Hippocampal formation (tissue), 2 donors: ENCODE data around the gene DOCK11.
A peak's percentile ranks its signal among the peaks of the same experiment; 100 is the strongest.

Experiments used
- DNase-seq, 2 donors: peaks; one replicate each; lab custom pipeline; 2025; lab: John Stamatoyannopoulos, UW

Gene DOCK11

GRCh38 chrX:118530219-118530911 lies 34.8 kb downstream of the DOCK11 start:
- no peak for DNase-seq

- DNase-seq = no peak
Measured at GRCh38 chrX:118534716-118535493, 39.3 kb downstream of the DOCK11 start.

- DNase-seq = no peak
Measured at GRCh38 chrX:118536204-118536603, 40.6 kb downstream of the DOCK11 start.

- DNase-seq = no peak
Measured at GRCh38 chrX:118536687-118537461, 41.3 kb downstream of the DOCK11 start.

- DNase-seq = peak in 1 of 2 donors; percentile 3
Measured at GRCh38 chrX:118538386-118538785, 42.8 kb downstream of the DOCK11 start.

- DNase-seq = no peak
Measured at GRCh38 chrX:118540342-118540741, 44.7 kb downstream of the DOCK11 start.

GRCh38 chrX:118541482-118541881 lies 45.9 kb downstream of the DOCK11 start:
- DNase-seq = no peak

- DNase-seq = no peak
Measured at GRCh38 chrX:118545510-118545909, 49.9 kb downstream of the DOCK11 start.

GRCh38 chrX:118548841-118549240 lies 53.2 kb downstream of the DOCK11 start:
- DNase-seq = no peak

GRCh38 chrX:118550792-118551191 lies 55.2 kb downstream of the DOCK11 start:
- DNase-seq = no peak

GRCh38 chrX:118551426-118551825 lies 55.8 kb downstream of the DOCK11 start:
- no peak for DNase-seq

- DNase-seq = no peak
Measured at GRCh38 chrX:118552121-118552900, 56.7 kb downstream of the DOCK11 start.

- no peak for DNase-seq
Measured at GRCh38 chrX:118553042-118553710, 57.6 kb downstream of the DOCK11 start.

GRCh38 chrX:118554511-118554910 lies 58.9 kb downstream of the DOCK11 start:
- no peak for DNase-seq

GRCh38 chrX:118558926-118559325 lies 63.3 kb downstream of the DOCK11 start:
- DNase-seq = no peak

GRCh38 chrX:118560489-118560888 lies 64.9 kb downstream of the DOCK11 start:
- DNase-seq = no peak

GRCh38 chrX:118562582-118563164 lies 67.1 kb downstream of the DOCK11 start:
- no peak for DNase-seq

GRCh38 chrX:118564498-118564897 lies 68.9 kb downstream of the DOCK11 start:
- no peak for DNase-seq

- no peak for DNase-seq
Measured at GRCh38 chrX:118565853-118566252, 70.2 kb downstream of the DOCK11 start.

GRCh38 chrX:118566359-118566758 lies 70.7 kb downstream of the DOCK11 start:
- no peak for DNase-seq

GRCh38 chrX:118569676-118570075 lies 74.1 kb downstream of the DOCK11 start:
- no peak for DNase-seq
